HG02870 (cell line): Measurements from ENCODE around the gene YDJC.
"Not testable (repeated sequence)": the region's sequence is repeated elsewhere in the genome, so short reads cannot be mapped to it uniquely, and the experiment has no call there.

Experiments
- ATAC-seq: cut with Tn5 transposase; IDR thresholded peaks from one replicate; pipeline ENCODE4 v1.9.1; 2021; ENCODE audit warnings: mild to moderate bottlenecking, moderate library complexity; ENCODE audit not compliant: unreplicated experiment

The YDJC gene

GRCh38 chr22:21582801-21583740 is 46.8 kb downstream of the YDJC start:
- no peak for ATAC-seq

- ATAC-seq: not testable (repeated sequence)
Measured at GRCh38 chr22:21581009-21581713, 48.7 kb downstream of the YDJC start.

GRCh38 chr22:21580623-21581007 is 49.2 kb downstream of the YDJC start:
- not testable (repeated sequence) for ATAC-seq

GRCh38 chr22:21579474-21579851 is 50.4 kb downstream of the YDJC start:
- ATAC-seq: no peak
